HG02885 (cell line): ENCODE measurements around the gene SH3D21.

Experiments
- ATAC-seq: cut with Tn5 transposase; IDR thresholded peaks from one replicate; pipeline ENCODE4 v1.9.1; 2021; ENCODE audit warnings: mild to moderate bottlenecking; ENCODE audit not compliant: unreplicated experiment, poor library complexity

SH3D21 gene

GRCh38 chr1:36352910-36353878, 47.0 kb downstream of the SH3D21 start:
- ATAC-seq = no peak

- ATAC-seq = no peak
Measured at GRCh38 chr1:36354486-36354885, 48.3 kb downstream of the SH3D21 start.

- ATAC-seq = no peak
Measured at GRCh38 chr1:36355811-36356210, 49.6 kb downstream of the SH3D21 start.

GRCh38 chr1:36358514-36359084, 52.4 kb downstream of the SH3D21 start:
- no peak for ATAC-seq

GRCh38 chr1:36359383-36359782, 53.2 kb downstream of the SH3D21 start:
- no peak for ATAC-seq

- no peak for ATAC-seq
Measured at GRCh38 chr1:36359911-36360550, 53.9 kb downstream of the SH3D21 start.

GRCh38 chr1:36365381-36365780, 59.2 kb downstream of the SH3D21 start:
- no peak for ATAC-seq

- no peak for ATAC-seq
Measured at GRCh38 chr1:36366091-36366661, 60.0 kb downstream of the SH3D21 start.

- no peak for ATAC-seq
Measured at GRCh38 chr1:36367066-36367465, 60.9 kb downstream of the SH3D21 start.

- no peak for ATAC-seq
Measured at GRCh38 chr1:36367798-36368197, 61.6 kb downstream of the SH3D21 start.

- ATAC-seq = no peak
Measured at GRCh38 chr1:36369061-36369861, 63.1 kb downstream of the SH3D21 start.
